Endothelial cell of umbilical vein (primary cell): ENCODE data around the gene NOSIP. TPM values are rescaled to one million over a fixed set of nuclear protein-coding genes. Genes with fewer than 3 reads are reported as not detected.

Source experiments
- BruUV-seq: library from RNA; stranded (reverse); fragments of 400-500 nt; replicated peaks from 2 replicates; lab custom pipeline; 2021; lab: Mats Ljungman, UMichigan
- CTCF ChIA-PET: fragments of 300-600, 350-600 bp; sonication (Branson Sonifier 250); formaldehyde crosslinking; loops from one replicate; lab custom pipeline; 2021; ENCODE audit warnings: antibody characterized with exemption, inconsistent platforms; lab: Charles Lee
- POLR2A ChIA-PET: fragments of 300-600, 350-600 bp; sonication (Branson Sonifier 250); formaldehyde crosslinking; loops from one replicate; lab custom pipeline; 2021; ENCODE audit warnings: antibody characterized with exemption, inconsistent platforms; lab: Charles Lee
- DNase-seq: peaks from one replicate; pipeline ENCODE4 v3.0.0-alpha.2; 2011; ENCODE audit warnings: low read depth, low spot score
- FAIRE-seq: peaks from 2 replicates; lab custom pipeline; 2011; peaks lifted over from hg19 to GRCh38; lab: Jason Lieb, UNC
- H2AFZ ChIP-seq: 2 replicates; pipeline ENCODE4 v1.6.0; 2012; ENCODE audit warnings: low read depth, low read length, control low read depth, inconsistent platforms
- H3K27ac ChIP-seq: 2 replicates; pipeline ENCODE4 v1.5.1; 2011; ENCODE audit warnings: low read depth, mild to moderate bottlenecking, control low read depth, low read length, moderate library complexity; ENCODE audit not compliant: insufficient read depth
- H3K27me3 ChIP-seq, 2 experiments: 2 replicates each; pipeline versions ENCODE4 v1.6.0 to v1.6.1; 2011; ENCODE audit warnings: low read length in 2 of 2, mixed read lengths in 1 of 2; ENCODE audit not compliant: control insufficient read depth in 2 of 2, insufficient read depth in 2 of 2
- H3K36me3 ChIP-seq, 2 experiments: 2 replicates in 1 of 2; 3 replicates in 1 of 2; pipeline ENCODE4 v1.5.1; 2011; ENCODE audit warnings: low read length in 2 of 2, mild to moderate bottlenecking in 1 of 2, moderate library complexity in 1 of 2; ENCODE audit not compliant: control insufficient read depth in 2 of 2, insufficient read depth in 2 of 2; ENCODE audit errors: extremely low read depth in 1 of 2
- H3K4me1 ChIP-seq: 3 replicates; pipeline ENCODE4 v1.5.1; 2011; ENCODE audit warnings: mild to moderate bottlenecking, low read length; ENCODE audit not compliant: control insufficient read depth, insufficient read depth; ENCODE audit errors: extremely low read depth
- H3K4me2 ChIP-seq: 2 replicates; pipeline ENCODE4 v1.6.1; 2011; ENCODE audit warnings: low read length, control low read depth, mixed read lengths; ENCODE audit not compliant: insufficient read depth
- H3K4me3 ChIP-seq, 3 experiments: fragments of 200-600 bp in 1 of 3; sonication (generic), shearing (Covaris generic) in 1 of 3; replicated peaks in 1 of 3; 2 replicates each; pipeline ENCODE4 v1.5.1; 2011 to 2016; ENCODE audit warnings: control low read depth in 3 of 3, low read length in 3 of 3, mild to moderate bottlenecking in 2 of 3, inconsistent platforms in 1 of 3, low read depth in 1 of 3, moderate library complexity in 1 of 3; ENCODE audit not compliant: insufficient read depth in 1 of 3
- H3K79me2 ChIP-seq: 2 replicates; pipeline ENCODE4 v1.6.0; 2012; ENCODE audit warnings: low read length, inconsistent platforms; ENCODE audit not compliant: control insufficient read depth, insufficient read depth
- H3K9ac ChIP-seq: replicated peaks from 2 replicates; pipeline ENCODE3; 2011; ENCODE audit warnings: low read length, control low read depth; ENCODE audit not compliant: insufficient read depth; ENCODE audit errors: extremely low read depth
- H3K9me1 ChIP-seq: replicated peaks from 3 replicates; pipeline ENCODE4 v1.6.0; 2011; ENCODE audit warnings: mild to moderate bottlenecking, low read length; ENCODE audit not compliant: control insufficient read depth, insufficient read depth; ENCODE audit errors: extremely low read depth
- H3K9me3 ChIP-seq: replicated peaks from 2 replicates; pipeline ENCODE4 v1.5.1; 2012; ENCODE audit warnings: low read length, inconsistent platforms; ENCODE audit not compliant: control insufficient read depth, insufficient read depth
- H4K20me1 ChIP-seq: replicated peaks from 2 replicates; pipeline ENCODE3; 2011; ENCODE audit warnings: mild to moderate bottlenecking, low read length; ENCODE audit not compliant: control insufficient read depth, insufficient read depth; ENCODE audit errors: extremely low read depth
- EZH2 ChIP-seq: IDR thresholded peaks from 2 replicates; pipeline ENCODE4 v1.6.1; 2012; ENCODE audit warnings: borderline replicate concordance, low read depth, mild to moderate bottlenecking, moderate library complexity, low read length, inconsistent platforms; ENCODE audit not compliant: severe bottlenecking
- FOS ChIP-seq: IDR thresholded peaks from 2 replicates; pipeline ENCODE4 v1.6.1; 2011; ENCODE audit warnings: mild to moderate bottlenecking, low read length, moderate library complexity, borderline replicate concordance; ENCODE audit not compliant: insufficient read depth
- GATA2 ChIP-seq: IDR thresholded peaks from 2 replicates; pipeline ENCODE4 v1.7.0; 2011; ENCODE audit warnings: low read depth, mild to moderate bottlenecking, moderate library complexity, mixed read lengths, low read length; ENCODE audit not compliant: insufficient read length, insufficient read depth
- JUN ChIP-seq: IDR thresholded peaks from 2 replicates; pipeline ENCODE4 v1.6.1; 2011; ENCODE audit warnings: borderline replicate concordance, low read depth; ENCODE audit not compliant: insufficient read length, insufficient read depth
- MYC ChIP-seq: IDR thresholded peaks from one replicate; pipeline ENCODE4 v1.6.1; 2011; ENCODE audit warnings: mild to moderate bottlenecking, low read depth, low read length
- POLR2A ChIP-seq: IDR thresholded peaks from 2 replicates; pipeline ENCODE4 v1.6.1; 2012; ENCODE audit warnings: low read depth, mild to moderate bottlenecking, control low read depth, low read length
- POLR2AphosphoS5 ChIP-seq: IDR thresholded peaks from 2 replicates; pipeline ENCODE4 v1.6.1; 2012; ENCODE audit warnings: low read depth, mild to moderate bottlenecking, control low read depth, low read length, moderate library complexity; ENCODE audit not compliant: insufficient read depth
- dilution Hi-C: fragments of 300-500 bp; cut with MboI; formaldehyde crosslinking; loops from one replicate; pipeline ENCODE4 v1.15.0; 2019; ENCODE audit warnings: low sequenced_read_pairs; ENCODE audit not compliant: extremely low pct_ligation_motif_present
- intact Hi-C: fragments of 100-400 bp; cut with micrococcal nuclease; formaldehyde crosslinking; loops from one replicate; pipeline ENCODE4 v1.10.0; 2022
- polyA plus RNA-seq, 4 experiments: library from polyadenylated mRNA; depleted of rRNA in 3 of 4; stranded (reverse) in 3 of 4; unstranded in 1 of 4; fragments of >200 nt; gene quantifications; 2 replicates each; pipeline versions ENCODE4 v1.2.1 to v1.2.3, GENCODE V29; 2011 to 2012; ENCODE audit warnings: missing spikeins in 1 of 4
- total RNA-seq: library from RNA; stranded (reverse); gene quantifications from 2 replicates; pipeline ENCODE4 v1.2.3, GENCODE V29; 2021
- TF ChIP-seq, protein P1 (sequence below), 2 donors: IDR thresholded peaks; 1 replicate in 1 of 2; 2 replicates in 1 of 2; pipeline ENCODE4 v1.5.1; 2011; ENCODE audit warnings: low read length in 2 of 2, mild to moderate bottlenecking in 2 of 2, moderate library complexity in 2 of 2, control low read depth in 1 of 2, inconsistent platforms in 1 of 2, low read depth in 1 of 2; ENCODE audit not compliant: insufficient read depth in 1 of 2; ENCODE audit errors: extremely low read depth in 1 of 2
- TF ChIP-seq, protein P2 (sequence below): IDR thresholded peaks from 2 replicates; pipeline ENCODE4 v1.6.1; 2011; ENCODE audit not compliant: insufficient read depth, insufficient read length

The NOSIP gene
- total and polyA plus RNA-seq, 2 donors (not counting 3 experiments of a cell fraction or from before 2014, with no cell fraction given), result 77.5 to 128 TPM

DNA sequence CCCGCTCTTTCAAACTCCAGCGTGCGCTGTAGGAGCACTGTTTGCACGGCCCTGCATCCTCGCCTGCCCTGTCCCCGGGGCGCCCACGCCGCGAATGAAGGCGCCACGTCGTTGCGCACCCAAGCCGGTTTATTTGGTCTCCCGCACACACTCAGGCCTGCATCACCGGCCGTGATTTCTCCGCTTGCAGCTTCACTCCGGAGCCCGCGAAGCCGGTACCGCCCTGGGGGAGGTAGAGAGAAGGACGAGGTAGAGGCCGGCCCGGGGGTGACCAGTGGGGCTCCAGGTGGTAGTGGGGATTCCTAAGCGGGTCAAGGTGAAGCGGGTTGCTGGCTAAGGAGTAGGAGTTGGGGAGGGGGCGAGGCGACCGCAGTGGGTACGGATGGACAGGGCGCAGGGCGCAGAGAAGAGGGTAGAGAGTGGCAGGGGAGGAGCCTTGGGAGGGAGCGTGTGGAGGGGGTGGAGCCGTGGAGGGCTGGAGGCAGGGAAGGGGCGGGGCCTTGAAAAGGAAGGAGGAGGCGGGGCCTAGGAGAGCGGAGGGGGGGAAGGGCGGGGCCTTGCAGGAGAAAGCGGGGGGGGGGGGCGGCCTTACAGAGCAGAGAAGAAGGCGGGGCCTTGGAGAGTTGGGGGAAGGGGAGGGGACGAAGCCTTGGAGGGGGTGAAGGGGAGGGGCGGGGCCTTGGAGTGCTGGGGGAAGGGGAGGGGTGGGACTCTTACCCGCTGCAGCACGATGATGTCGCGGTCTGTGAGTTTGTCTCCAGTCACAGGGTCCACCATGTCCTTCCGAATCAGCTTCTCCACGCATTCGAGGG lies 24.6 kb downstream of the NOSIP start:
- Histone ChIP-seq H3K4me2 (no peak overlapping the region), H3K4me1 (peaks cover 22% of the 10 kb centered on the region), H3K4me3 (no peak overlapping the region), H3K9me1 (no peaks in the 10 kb centered on the region), H3K9me3 (no peaks in the 10 kb centered on the region), H2AFZ (no peak overlapping the region), H3K27ac (peak overlapping the region; percentile 89), H3K36me3 (peaks cover 15 to 35% of the 10 kb centered on the region in 2 experiments), H3K9ac (no peak overlapping the region), H3K27me3 (no peaks in the 10 kb centered on the region), H3K79me2 (no peaks in the 10 kb centered on the region), H4K20me1 (no peaks in the 10 kb centered on the region)
- ChIA-PET POLR2A (interaction anchor here (0.6 to 1.0 kb wide), 2 partner anchors 58 to 120 kb away, joined by 3 to 6 read pairs; no protein-coding TSS in a partner anchor), CTCF (interaction anchor here (1.0 to 4.6 kb wide), 4 partner anchors 9 to 120 kb away, joined by 3 to 50 read pairs (median 8); no protein-coding TSS in a partner anchor)
- FAIRE-seq (no peak), DNase-seq (peak; percentile 30)
- BruUV-seq, result no TSS peak
- dilution Hi-C loops (no loop called here), intact Hi-C loops (loop anchor here (1.0 to 2.0 kb wide), 2 partner anchors 15 to 120 kb away; no protein-coding TSS in a partner anchor)
- TF ChIP-seq POLR2A, result no peak
- no peak for TF ChIP-seq JUN
- TF ChIP-seq MYC, result no peak
- no peak for TF ChIP-seq FOS
- TF ChIP-seq, protein P1, sequence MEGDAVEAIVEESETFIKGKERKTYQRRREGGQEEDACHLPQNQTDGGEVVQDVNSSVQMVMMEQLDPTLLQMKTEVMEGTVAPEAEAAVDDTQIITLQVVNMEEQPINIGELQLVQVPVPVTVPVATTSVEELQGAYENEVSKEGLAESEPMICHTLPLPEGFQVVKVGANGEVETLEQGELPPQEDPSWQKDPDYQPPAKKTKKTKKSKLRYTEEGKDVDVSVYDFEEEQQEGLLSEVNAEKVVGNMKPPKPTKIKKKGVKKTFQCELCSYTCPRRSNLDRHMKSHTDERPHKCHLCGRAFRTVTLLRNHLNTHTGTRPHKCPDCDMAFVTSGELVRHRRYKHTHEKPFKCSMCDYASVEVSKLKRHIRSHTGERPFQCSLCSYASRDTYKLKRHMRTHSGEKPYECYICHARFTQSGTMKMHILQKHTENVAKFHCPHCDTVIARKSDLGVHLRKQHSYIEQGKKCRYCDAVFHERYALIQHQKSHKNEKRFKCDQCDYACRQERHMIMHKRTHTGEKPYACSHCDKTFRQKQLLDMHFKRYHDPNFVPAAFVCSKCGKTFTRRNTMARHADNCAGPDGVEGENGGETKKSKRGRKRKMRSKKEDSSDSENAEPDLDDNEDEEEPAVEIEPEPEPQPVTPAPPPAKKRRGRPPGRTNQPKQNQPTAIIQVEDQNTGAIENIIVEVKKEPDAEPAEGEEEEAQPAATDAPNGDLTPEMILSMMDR (IDR thresholded peaks at IDR 0.05; ENCODE audit: extremely low read depth in 1 of 2, insufficient read depth in 1 of 2, low read depth in 1 of 2, low read length in 2 of 2), result no peak
- TF ChIP-seq, protein P2, sequence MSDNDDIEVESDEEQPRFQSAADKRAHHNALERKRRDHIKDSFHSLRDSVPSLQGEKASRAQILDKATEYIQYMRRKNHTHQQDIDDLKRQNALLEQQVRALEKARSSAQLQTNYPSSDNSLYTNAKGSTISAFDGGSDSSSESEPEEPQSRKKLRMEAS, result no peak
- TF ChIP-seq POLR2AphosphoS5, result no peak
- TF ChIP-seq EZH2, result no peak
- no peak for TF ChIP-seq GATA2
